Activated CD4-positive, alpha-beta memory T cell treated with anti-CD3 and anti-CD28 coated beads for 36 hours (primary cell): Measurements from ENCODE around the gene FAM13A. TPM values are rescaled to one million over a fixed set of nuclear protein-coding genes. Genes with fewer than 3 reads are reported as not detected.
A peak's percentile ranks its signal among the peaks of the same experiment; 100 is the strongest.

Source experiments
- CTCF ChIA-PET: fragments of 350-600 bp; sonication (Branson Sonifier 250); formaldehyde crosslinking; loops from one replicate; lab custom pipeline; 2021; ENCODE audit warnings: antibody characterized with exemption, inconsistent platforms; lab: Charles Lee
- POLR2A ChIA-PET: fragments of 350-600 bp; sonication (Branson Sonifier 250); formaldehyde crosslinking; loops from one replicate; lab custom pipeline; 2021; ENCODE audit warnings: antibody characterized with exemption; lab: Charles Lee
- DNase-seq: peaks from one replicate; pipeline ENCODE4 v3.0.0-alpha.2; 2020
- H3K27ac Mint-ChIP-seq: one replicate; pipeline ENCODE4 v1.8.0; 2021; ENCODE audit warnings: mixed read lengths
- H3K27me3 Mint-ChIP-seq: one replicate; pipeline ENCODE4 v1.8.0; 2021; ENCODE audit warnings: mixed read lengths
- H3K36me3 Mint-ChIP-seq: one replicate; pipeline ENCODE4 v1.8.0; 2021; ENCODE audit warnings: mixed read lengths
- H3K4me1 Mint-ChIP-seq: one replicate; pipeline ENCODE4 v1.8.0; 2021; ENCODE audit warnings: low read depth, mixed read lengths
- H3K4me3 Mint-ChIP-seq: one replicate; pipeline ENCODE4 v1.8.0; 2021; ENCODE audit warnings: mild to moderate bottlenecking, mixed read lengths
- H3K9me3 Mint-ChIP-seq: one replicate; pipeline ENCODE4 v1.8.0; 2021; ENCODE audit warnings: mixed read lengths
- intact Hi-C: fragments of 100-400 bp; cut with micrococcal nuclease; formaldehyde crosslinking; loops from one replicate; pipeline ENCODE4 v1.15.1; 2023
- total RNA-seq, 2 experiments: library from RNA; stranded (reverse); gene quantifications; one replicate each; pipeline ENCODE4 v1.2.3, GENCODE V29; 2021

FAM13A gene
- total RNA-seq, 2 experiments from 2014 or later: 2.3 to 2.6 TPM

DNA sequence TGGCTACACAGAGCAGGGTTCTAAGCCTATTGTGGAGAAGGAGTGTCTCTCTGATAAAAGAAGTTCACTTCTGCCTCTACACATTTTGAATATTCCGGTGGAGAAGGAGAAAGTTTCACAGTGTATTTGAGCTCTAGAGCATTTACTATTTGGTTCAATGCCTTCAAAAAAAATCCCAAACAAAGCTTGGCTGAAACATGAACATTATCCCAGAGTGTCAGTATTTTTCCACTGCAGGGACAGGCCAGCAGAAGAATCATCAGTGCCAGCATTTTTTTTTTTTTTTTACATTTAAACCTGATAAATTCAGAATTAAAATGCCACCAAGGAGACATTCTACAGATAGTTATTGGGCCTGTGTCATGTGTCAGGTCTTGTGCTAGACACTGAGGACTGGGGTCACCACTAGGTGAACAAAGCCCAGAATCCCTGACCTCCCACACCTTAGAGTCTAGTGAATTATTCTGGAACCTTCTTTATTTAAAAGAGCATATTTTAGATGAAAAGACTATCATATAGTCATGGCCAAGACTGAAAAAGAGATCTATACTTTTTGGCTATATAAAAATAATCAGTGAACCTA is 311.3 kb downstream of the FAM13A start:
- intact Hi-C loops: no loop called here
- CTCF ChIA-PET: interaction anchor here (2.4 kb wide), 1 partner anchor 206 kb away, joined by 6 read pairs; no protein-coding TSS in a partner anchor
- peaks cover 12% of the 10 kb centered on the region for H3K36me3 Mint-ChIP-seq

DNA sequence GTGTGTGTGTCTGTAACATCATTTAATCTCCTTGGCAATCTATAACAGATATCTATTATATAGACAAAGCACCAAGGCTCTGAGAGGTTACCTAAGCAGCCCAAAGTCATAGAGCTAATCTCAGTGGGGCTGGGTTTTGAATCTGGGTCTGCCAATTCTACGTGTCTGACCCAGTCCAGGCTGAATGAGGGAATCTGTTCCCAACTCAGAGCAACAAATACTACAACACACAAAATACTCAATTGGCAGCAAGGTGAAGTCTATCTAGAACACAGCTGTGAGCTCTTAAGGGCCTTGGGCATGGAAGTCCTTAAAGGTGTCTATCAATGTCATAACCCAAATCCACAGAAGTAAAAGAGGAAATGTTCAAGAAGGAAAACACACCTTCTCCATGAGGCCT is 311.8 kb downstream of the FAM13A start:
- no peak overlapping the region for H3K27ac Mint-ChIP-seq
- DNase-seq: no peak
- ChIA-PET CTCF (interaction anchor here (2.4 kb wide), 1 partner anchor 206 kb away, joined by 6 read pairs; no protein-coding TSS in a partner anchor), POLR2A (no interaction called here)
- no peaks in the 10 kb centered on the region for H3K27me3 Mint-ChIP-seq
- H3K9me3 Mint-ChIP-seq: no peaks in the 10 kb centered on the region
- no peak overlapping the region for H3K4me3 Mint-ChIP-seq
- H3K4me1 Mint-ChIP-seq: no peaks in the 10 kb centered on the region
- peaks cover 12% of the 10 kb centered on the region for H3K36me3 Mint-ChIP-seq
- intact Hi-C loops: no loop called here

More for the DNA sequence above, 311.3 kb downstream of the FAM13A start:
- H3K9me3 Mint-ChIP-seq: no peaks in the 10 kb centered on the region
- H3K27me3 Mint-ChIP-seq: no peaks in the 10 kb centered on the region
- H3K4me1 Mint-ChIP-seq: no peaks in the 10 kb centered on the region
- H3K4me3 Mint-ChIP-seq: no peak overlapping the region
- POLR2A ChIA-PET: no interaction called here
- H3K27ac Mint-ChIP-seq: no peak overlapping the region
- no peak for DNase-seq

DNA sequence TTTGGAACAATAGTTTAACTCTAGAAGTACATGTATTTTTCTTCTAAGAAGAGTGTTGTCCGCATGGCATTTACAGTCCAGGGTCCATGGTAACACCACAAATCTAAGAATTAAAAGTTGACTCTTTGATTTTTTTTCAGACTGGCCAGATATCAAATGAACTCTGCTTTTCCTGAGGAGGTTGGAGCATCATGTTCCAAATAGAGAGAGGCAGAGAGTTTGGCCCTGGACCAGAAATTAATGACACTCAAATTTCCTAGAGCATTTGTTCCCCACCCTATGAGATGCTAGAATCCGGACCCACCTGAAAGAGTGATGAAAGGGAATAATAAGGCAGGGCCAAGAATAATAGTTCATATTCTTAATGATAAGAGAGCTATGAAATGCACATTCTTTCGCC is 312.4 kb downstream of the FAM13A start:
- H3K4me1 Mint-ChIP-seq: no peaks in the 10 kb centered on the region
- intact Hi-C loops: no loop called here
- H3K36me3 Mint-ChIP-seq: peaks cover 9% of the 10 kb centered on the region
- ChIA-PET POLR2A (no interaction called here), CTCF (no interaction called here)
- no peaks in the 10 kb centered on the region for H3K9me3 Mint-ChIP-seq
- no peaks in the 10 kb centered on the region for H3K27me3 Mint-ChIP-seq
- H3K4me3 Mint-ChIP-seq: no peak overlapping the region
- H3K27ac Mint-ChIP-seq: no peak overlapping the region
- no peak for DNase-seq

DNA sequence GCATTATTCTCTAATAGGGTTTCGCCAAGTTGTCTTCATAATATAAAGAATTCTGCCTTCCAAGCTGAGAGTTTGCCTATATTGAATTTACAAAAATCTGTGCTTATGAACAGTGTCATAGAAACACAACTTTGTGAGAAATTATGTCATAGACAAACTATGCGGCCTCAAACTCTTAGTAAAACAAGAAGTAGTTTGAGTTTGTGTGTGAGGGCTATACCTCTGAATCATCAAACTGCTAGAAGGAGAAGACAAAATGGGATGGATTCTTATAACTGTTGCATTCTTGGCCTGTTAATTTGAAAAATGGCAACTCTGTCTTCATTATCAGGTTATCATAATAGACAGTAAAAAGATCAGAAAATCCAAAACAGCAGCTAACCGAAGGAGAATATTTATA is 313.3 kb downstream of the FAM13A start:
- no peak for DNase-seq
- no peak overlapping the region for H3K4me3 Mint-ChIP-seq
- H3K27me3 Mint-ChIP-seq: no peaks in the 10 kb centered on the region
- H3K9me3 Mint-ChIP-seq: no peaks in the 10 kb centered on the region
- POLR2A ChIA-PET: no interaction called here
- peaks cover 4% of the 10 kb centered on the region for H3K36me3 Mint-ChIP-seq
- intact Hi-C loops: no loop called here
- CTCF ChIA-PET: interaction anchor here (1.2 kb wide), 1 partner anchor 13 kb away, joined by 4 read pairs; no protein-coding TSS in a partner anchor
- H3K27ac Mint-ChIP-seq: no peak overlapping the region
- no peaks in the 10 kb centered on the region for H3K4me1 Mint-ChIP-seq

DNA sequence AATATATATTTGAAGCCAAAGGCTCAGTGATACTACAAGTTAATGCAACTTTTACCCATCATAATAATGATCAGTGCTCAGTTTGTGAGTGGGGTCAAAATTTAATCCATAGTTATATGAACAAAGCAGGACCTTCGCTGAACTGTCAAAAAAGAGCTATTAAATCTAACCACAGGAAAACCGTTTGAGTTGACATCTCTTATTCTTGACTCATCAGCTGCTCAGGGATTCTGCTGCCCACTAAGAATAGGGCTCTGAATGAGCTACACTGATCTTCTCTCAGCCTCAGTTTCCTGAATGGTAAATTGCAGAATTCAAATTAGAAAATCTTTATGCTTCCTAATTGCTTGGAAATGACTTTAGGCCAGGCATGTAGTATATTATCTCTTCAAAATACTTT is 314.4 kb downstream of the FAM13A start:
- H3K4me3 Mint-ChIP-seq: no peak overlapping the region
- no peak for DNase-seq
- no peaks in the 10 kb centered on the region for H3K9me3 Mint-ChIP-seq
- peaks cover 9% of the 10 kb centered on the region for H3K4me1 Mint-ChIP-seq
- ChIA-PET CTCF (interaction anchor here (0.6 to 1.2 kb wide), 2 partner anchors 14 to 280 kb away, joined by 3 to 4 read pairs; no protein-coding TSS in a partner anchor), POLR2A (no interaction called here)
- peaks cover 3% of the 10 kb centered on the region for H3K36me3 Mint-ChIP-seq
- H3K27me3 Mint-ChIP-seq: no peaks in the 10 kb centered on the region
- no peak overlapping the region for H3K27ac Mint-ChIP-seq
- intact Hi-C loops: no loop called here

DNA sequence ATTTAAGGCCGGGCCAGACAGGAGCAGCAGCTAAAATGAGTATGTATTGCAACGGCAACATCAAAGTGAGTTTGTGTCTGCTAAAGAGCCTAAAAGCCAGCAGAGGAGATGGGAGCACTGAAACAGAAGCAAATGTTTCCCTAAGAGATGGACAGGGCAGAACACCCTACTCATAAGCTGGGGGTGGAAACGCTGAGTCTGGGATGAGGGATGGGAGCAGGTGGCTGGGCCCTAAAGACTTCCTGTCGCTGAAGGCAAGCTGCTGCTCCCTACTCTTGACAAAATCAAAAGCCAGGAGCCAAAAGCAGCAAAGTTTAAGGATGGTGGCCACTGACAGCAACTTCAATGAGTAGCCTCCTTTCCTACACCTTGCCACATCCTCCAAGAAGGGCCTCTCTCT is 318.8 kb downstream of the FAM13A start:
- no peaks in the 10 kb centered on the region for H3K9me3 Mint-ChIP-seq
- DNase-seq: no peak
- ChIA-PET CTCF (no interaction called here), POLR2A (no interaction called here)
- intact Hi-C loops: no loop called here
- H3K27ac Mint-ChIP-seq: no peak overlapping the region
- no peaks in the 10 kb centered on the region for H3K27me3 Mint-ChIP-seq
- H3K4me1 Mint-ChIP-seq: peaks cover 14% of the 10 kb centered on the region
- no peaks in the 10 kb centered on the region for H3K36me3 Mint-ChIP-seq
- no peak overlapping the region for H3K4me3 Mint-ChIP-seq

DNA sequence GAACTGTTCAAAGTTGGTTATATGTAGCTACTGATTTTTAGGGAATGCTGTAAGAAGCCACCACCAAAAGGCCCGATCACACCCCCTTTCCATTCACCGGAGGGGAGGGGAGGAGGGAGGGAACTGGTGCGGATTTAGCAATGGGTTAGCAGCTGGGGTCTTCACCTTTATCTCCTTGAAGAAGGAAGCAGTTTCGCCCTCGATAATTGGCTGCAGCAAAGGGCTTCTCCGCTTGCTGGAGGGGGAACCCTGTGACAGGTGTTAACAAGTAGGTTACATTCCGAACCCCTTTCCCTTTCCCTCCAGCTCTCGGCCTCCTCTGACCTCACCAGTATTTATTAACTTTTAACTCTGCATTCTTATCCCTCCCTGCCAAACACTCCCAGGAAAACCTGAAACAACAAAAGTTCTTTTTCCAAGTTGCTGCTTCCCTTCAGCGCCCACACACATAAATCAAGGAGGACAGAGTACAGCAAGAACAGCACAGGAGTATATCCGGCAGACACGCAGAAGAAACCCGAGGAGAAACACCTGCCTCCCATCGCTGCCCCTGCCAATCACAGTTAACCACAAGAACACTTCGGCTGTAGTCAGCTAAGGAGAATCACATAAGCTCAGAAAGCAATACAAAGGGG is 319.6 kb downstream of the FAM13A start:
- Mint-ChIP-seq H3K27ac (no peak overlapping the region), H3K9me3 (no peaks in the 10 kb centered on the region), H3K4me3 (no peak overlapping the region), H3K4me1 (peaks cover 14% of the 10 kb centered on the region), H3K36me3 (no peaks in the 10 kb centered on the region), H3K27me3 (no peaks in the 10 kb centered on the region)
- CTCF ChIA-PET: no interaction called here
- POLR2A ChIA-PET: no interaction called here
- intact Hi-C loops: no loop called here
- DNase-seq: peak; percentile 22

DNA sequence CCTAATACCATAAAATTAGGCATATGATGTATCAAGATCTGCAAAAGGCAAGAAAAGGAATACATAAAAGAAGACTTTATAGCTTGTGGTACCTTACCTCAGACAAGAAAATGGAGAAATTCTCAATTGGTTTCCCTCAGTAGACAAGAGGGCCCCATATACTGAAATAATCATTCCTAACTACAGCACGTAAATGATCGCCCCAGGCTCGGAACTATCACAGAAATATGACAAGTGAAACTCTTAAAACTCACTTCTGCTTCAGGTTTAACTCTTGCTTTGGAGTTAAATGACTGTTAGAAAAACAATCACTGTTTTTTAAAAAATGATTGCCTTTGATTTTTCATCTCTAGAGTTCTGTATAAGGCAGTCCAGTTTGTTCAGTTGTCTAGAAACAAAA is 320.7 kb downstream of the FAM13A start:
- no peak overlapping the region for H3K27ac Mint-ChIP-seq
- H3K4me1 Mint-ChIP-seq: peaks cover 14% of the 10 kb centered on the region
- no peaks in the 10 kb centered on the region for H3K36me3 Mint-ChIP-seq
- H3K27me3 Mint-ChIP-seq: no peaks in the 10 kb centered on the region
- no peak overlapping the region for H3K4me3 Mint-ChIP-seq
- DNase-seq: no peak
- CTCF ChIA-PET: no interaction called here
- intact Hi-C loops: no loop called here
- POLR2A ChIA-PET: no interaction called here
- no peaks in the 10 kb centered on the region for H3K9me3 Mint-ChIP-seq

DNA sequence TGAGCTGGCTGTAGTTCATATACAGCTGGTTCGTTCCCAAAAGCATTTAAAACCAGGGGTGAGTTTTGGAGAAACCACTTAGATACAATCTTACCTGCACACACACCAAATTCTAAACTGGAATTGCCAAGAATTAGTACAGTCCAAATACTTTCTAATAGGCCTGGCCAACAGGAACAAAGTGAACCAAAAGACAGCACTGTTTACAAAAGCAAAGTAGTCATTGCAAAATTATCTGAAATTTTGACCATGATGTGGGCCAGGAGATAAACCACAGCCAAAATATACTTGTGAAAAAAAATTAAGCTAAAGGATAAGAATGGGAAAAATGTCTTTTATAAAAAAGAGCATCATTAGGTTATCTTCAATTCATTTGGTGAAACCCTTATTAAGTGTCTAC is 321.4 kb downstream of the FAM13A start:
- Mint-ChIP-seq H3K27me3 (no peaks in the 10 kb centered on the region), H3K36me3 (no peaks in the 10 kb centered on the region), H3K4me1 (peaks cover 14% of the 10 kb centered on the region), H3K4me3 (no peak overlapping the region), H3K9me3 (no peaks in the 10 kb centered on the region), H3K27ac (no peak overlapping the region)
- CTCF ChIA-PET: no interaction called here
- intact Hi-C loops: no loop called here
- POLR2A ChIA-PET: no interaction called here
- no peak for DNase-seq

DNA sequence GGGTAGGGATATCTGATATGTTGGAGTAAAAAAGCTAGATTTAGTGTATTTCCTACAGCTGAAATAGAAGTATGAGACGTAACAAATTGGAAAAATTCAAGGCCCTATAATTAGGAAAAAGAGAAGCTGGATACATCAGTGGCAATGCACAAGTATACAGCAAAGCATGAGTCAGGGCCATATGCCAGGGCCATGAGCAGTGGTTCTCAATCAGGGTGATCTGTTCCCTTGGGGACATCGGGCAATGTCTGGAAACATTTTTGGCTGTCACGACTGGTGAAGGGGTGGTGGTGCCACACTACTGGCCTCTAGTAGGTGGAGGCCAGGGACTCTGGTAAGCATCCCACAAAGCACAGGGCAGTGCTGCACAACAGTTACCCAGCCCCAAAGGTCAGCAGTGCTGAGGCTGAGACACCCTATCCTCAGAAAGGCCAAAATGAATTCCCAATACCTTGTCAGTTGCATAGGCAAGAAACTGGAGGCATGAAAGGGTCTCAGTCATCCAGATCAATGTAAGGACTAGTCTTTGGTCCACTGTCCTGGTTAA is 322.5 kb downstream of the FAM13A start:
- intact Hi-C loops: no loop called here
- no peak overlapping the region for H3K27ac Mint-ChIP-seq
- H3K4me3 Mint-ChIP-seq: no peak overlapping the region
- DNase-seq: no peak
- ChIA-PET POLR2A (no interaction called here), CTCF (no interaction called here)
- H3K27me3 Mint-ChIP-seq: no peaks in the 10 kb centered on the region
- H3K4me1 Mint-ChIP-seq: peaks cover 14% of the 10 kb centered on the region
- H3K9me3 Mint-ChIP-seq: no peaks in the 10 kb centered on the region
- H3K36me3 Mint-ChIP-seq: peaks cover 2% of the 10 kb centered on the region

DNA sequence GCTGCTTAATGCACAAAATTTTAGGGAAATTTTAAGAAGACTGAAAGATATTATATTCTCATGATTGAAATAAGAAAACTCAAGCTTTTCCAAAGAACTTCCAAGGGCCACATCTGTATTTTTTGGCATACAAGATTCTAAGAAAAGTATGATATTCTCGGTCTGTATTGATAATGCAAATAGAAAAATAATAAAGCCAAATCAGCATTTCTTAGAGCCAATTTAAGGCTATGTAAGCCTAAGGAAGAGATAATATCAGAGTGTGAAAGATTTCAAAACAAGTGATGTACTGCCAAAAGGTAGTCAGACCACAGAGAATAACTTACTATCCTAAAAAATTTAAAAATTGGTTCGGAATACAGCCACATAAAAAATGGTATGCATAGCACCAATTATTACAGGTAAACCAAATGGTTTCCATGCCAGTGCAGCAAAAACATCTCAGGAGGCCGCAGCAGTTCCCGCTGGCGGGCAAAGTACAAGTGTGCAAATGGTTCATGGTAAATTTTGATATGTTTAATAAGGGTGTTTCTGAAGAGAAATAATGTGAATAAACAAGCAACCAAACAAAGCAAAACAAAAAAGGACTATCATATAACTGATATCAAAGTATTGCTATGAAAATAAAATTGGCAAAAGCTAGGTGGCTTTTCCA is 324.1 kb downstream of the FAM13A start:
- H3K4me3 Mint-ChIP-seq: no peak overlapping the region
- ChIA-PET POLR2A (no interaction called here), CTCF (no interaction called here)
- intact Hi-C loops: no loop called here
- peaks cover 8% of the 10 kb centered on the region for H3K4me1 Mint-ChIP-seq
- no peak for DNase-seq
- no peaks in the 10 kb centered on the region for H3K27me3 Mint-ChIP-seq
- peaks cover 2% of the 10 kb centered on the region for H3K36me3 Mint-ChIP-seq
- no peak overlapping the region for H3K27ac Mint-ChIP-seq
- H3K9me3 Mint-ChIP-seq: no peaks in the 10 kb centered on the region

DNA sequence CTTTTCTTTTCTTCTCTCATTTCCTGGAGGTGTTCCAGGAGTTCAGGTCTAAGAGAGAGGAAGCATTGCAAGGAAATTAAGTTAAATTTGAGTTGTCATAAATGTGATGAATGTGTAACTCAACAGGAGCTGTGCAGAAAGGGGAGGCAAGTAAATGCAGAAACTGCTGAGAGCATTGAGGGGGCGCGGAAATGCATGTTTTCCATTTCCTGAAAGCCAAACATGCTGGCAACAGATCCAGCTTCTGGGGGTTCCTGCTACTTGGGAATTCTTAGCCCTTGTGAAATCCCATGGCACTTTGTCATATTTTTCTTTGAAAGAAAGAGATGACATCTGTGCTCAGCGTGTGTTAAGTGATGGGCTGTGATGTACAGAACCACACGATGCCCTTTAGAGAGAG is 325.6 kb downstream of the FAM13A start:
- intact Hi-C loops: no loop called here
- Mint-ChIP-seq H3K9me3 (no peaks in the 10 kb centered on the region), H3K36me3 (peaks cover 8% of the 10 kb centered on the region), H3K27me3 (no peaks in the 10 kb centered on the region), H3K27ac (no peak overlapping the region), H3K4me1 (no peaks in the 10 kb centered on the region), H3K4me3 (no peak overlapping the region)
- CTCF ChIA-PET: interaction anchor here (1.7 kb wide), 1 partner anchor 192 kb away, joined by 5 read pairs; no protein-coding TSS in a partner anchor
- DNase-seq: no peak
- POLR2A ChIA-PET: no interaction called here
